SKM-1 (cell line): ENCODE measurements around the gene TXNDC5.

Source experiments
- DNase-seq: peaks from one replicate; lab custom pipeline; 2025; ENCODE audit not compliant: unreplicated experiment; lab: John Stamatoyannopoulos, UW

TXNDC5 gene

GRCh38 chr6:7910654-7911344 is at the start of gene TXNDC5:
Gene TXNDC5 (minus strand): TSS chr6:7910788. CDS start chr6:7910776, 12 bp downstream.
- DNase-seq = no peak

- DNase-seq = no peak
Observed at GRCh38 chr6:7960141-7960540, 49.6 kb upstream of the TXNDC5 start.

- no peak for DNase-seq
Observed at GRCh38 chr6:7959453-7959852, 48.9 kb upstream of the TXNDC5 start.

GRCh38 chr6:7958464-7958863 is 47.9 kb upstream of the TXNDC5 start:
- no peak for DNase-seq

GRCh38 chr6:7956257-7956656 is 45.7 kb upstream of the TXNDC5 start:
- DNase-seq = no peak

GRCh38 chr6:7954477-7955200 is 44.1 kb upstream of the TXNDC5 start:
- peak; percentile 49 for DNase-seq

GRCh38 chr6:7953753-7954152 is 43.2 kb upstream of the TXNDC5 start:
- no peak for DNase-seq

GRCh38 chr6:7939864-7940228 is 29.3 kb upstream of the TXNDC5 start:
- DNase-seq = no peak

- DNase-seq = no peak
Observed at GRCh38 chr6:7939184-7939863, 28.7 kb upstream of the TXNDC5 start.

- DNase-seq = no peak
Observed at GRCh38 chr6:7938562-7939183, 28.1 kb upstream of the TXNDC5 start.

GRCh38 chr6:7933794-7934193 is 23.2 kb upstream of the TXNDC5 start:
- no peak for DNase-seq

- no peak for DNase-seq
Observed at GRCh38 chr6:7932625-7933024, 22.0 kb upstream of the TXNDC5 start.

- no peak for DNase-seq
Observed at GRCh38 chr6:7924867-7925266, 14.3 kb upstream of the TXNDC5 start.

- DNase-seq = no peak
Observed at GRCh38 chr6:7922596-7922995, 12.0 kb upstream of the TXNDC5 start.

- DNase-seq = no peak
Observed at GRCh38 chr6:7921632-7922092, 11.1 kb upstream of the TXNDC5 start.

- no peak for DNase-seq
Observed at GRCh38 chr6:7921046-7921445, 10.5 kb upstream of the TXNDC5 start.

- no peak for DNase-seq
Observed at GRCh38 chr6:7920425-7920824, 9.8 kb upstream of the TXNDC5 start.

- DNase-seq = no peak
Observed at GRCh38 chr6:7919871-7920270, 9.3 kb upstream of the TXNDC5 start.

- DNase-seq = no peak
Observed at GRCh38 chr6:7918403-7918802, 7.8 kb upstream of the TXNDC5 start.

GRCh38 chr6:7917729-7918128 is 7.1 kb upstream of the TXNDC5 start:
- no peak for DNase-seq

GRCh38 chr6:7916959-7917358 is 6.4 kb upstream of the TXNDC5 start:
- DNase-seq = no peak
